DLD1 (cell line): ENCODE data around the gene UVRAG.

Source experiments
- in situ Hi-C: cut with HindIII; loops from 2 replicates; pipeline ENCODE4 v1.10.0; 2017; ENCODE audit warnings: low sequenced_read_pairs

UVRAG gene

GRCh38 chr11:75783416-75784084, 31.5 kb upstream of the UVRAG start:
- in situ Hi-C loops: no loop called here

GRCh38 chr11:75784085-75784478, 30.9 kb upstream of the UVRAG start:
- in situ Hi-C loops: no loop called here

- in situ Hi-C loops: no loop called here
Measured at GRCh38 chr11:75784506-75784905, 30.5 kb upstream of the UVRAG start.

- in situ Hi-C loops: no loop called here
Measured at GRCh38 chr11:75785187-75785586, 29.8 kb upstream of the UVRAG start.

- in situ Hi-C loops: no loop called here
Measured at GRCh38 chr11:75786101-75786736, 28.8 kb upstream of the UVRAG start.

GRCh38 chr11:75789521-75789920, 25.5 kb upstream of the UVRAG start:
- in situ Hi-C loops: no loop called here

- in situ Hi-C loops: no loop called here
Measured at GRCh38 chr11:75790986-75791385, 24.0 kb upstream of the UVRAG start.

- in situ Hi-C loops: no loop called here
Measured at GRCh38 chr11:75792127-75792731, 22.8 kb upstream of the UVRAG start.

GRCh38 chr11:75792997-75793800, 21.8 kb upstream of the UVRAG start:
- in situ Hi-C loops: no loop called here

- in situ Hi-C loops: no loop called here
Measured at GRCh38 chr11:75793966-75794365, 21.0 kb upstream of the UVRAG start.

- in situ Hi-C loops: no loop called here
Measured at GRCh38 chr11:75795276-75796090, 19.5 kb upstream of the UVRAG start.

GRCh38 chr11:75796091-75796435, 18.9 kb upstream of the UVRAG start:
- in situ Hi-C loops: no loop called here

GRCh38 chr11:75797116-75797515, 17.9 kb upstream of the UVRAG start:
- in situ Hi-C loops: no loop called here

- in situ Hi-C loops: no loop called here
Measured at GRCh38 chr11:75797792-75798191, 17.2 kb upstream of the UVRAG start.

GRCh38 chr11:75800136-75800675, 14.8 kb upstream of the UVRAG start:
- in situ Hi-C loops: no loop called here

GRCh38 chr11:75800728-75801361, 14.2 kb upstream of the UVRAG start:
- in situ Hi-C loops: no loop called here

- in situ Hi-C loops: no loop called here
Measured at GRCh38 chr11:75801362-75802020, 13.5 kb upstream of the UVRAG start.

- in situ Hi-C loops: no loop called here
Measured at GRCh38 chr11:75802021-75802912, 12.7 kb upstream of the UVRAG start.
